Measurements from ENCODE around the gene WWOX. TPM values are rescaled to one million over a fixed set of nuclear protein-coding genes. Genes with fewer than 3 reads are reported as not detected.

Gene WWOX
- total RNA-seq, 1 experiment from 2014 or later = 15.6 TPM

- H3K79me2 ChIP-seq (ENCODE audit: insufficient read depth, low read length) = no peaks in the 10 kb centered on the region
- no peak overlapping the region for H4K91ac ChIP-seq (ENCODE audit: insufficient read length, low read depth, low read length)
- no peak overlapping the region for H3K4me2 ChIP-seq (ENCODE audit: insufficient read depth, insufficient read length, low read length)
- no peak overlapping the region for H2BK5ac ChIP-seq (ENCODE audit: insufficient read length, low read length)
- no peaks in the 10 kb centered on the region for H3K9me3 ChIP-seq (ENCODE audit: control insufficient read depth, low read depth, low read length)
- no peak overlapping the region for H3K23ac ChIP-seq (ENCODE audit: insufficient read length, low read depth, low read length)
- H3K23me2 ChIP-seq (ENCODE audit: insufficient read length, low read depth, low read length, poor library complexity, severe bottlenecking) = no peaks in the 10 kb centered on the region
- H3K4me1 Mint-ChIP-seq = peaks cover 0 to 8% of the 10 kb centered on the region in 2 experiments; a peak in 2 of 4 replicates
- no peak overlapping the region for H3K27ac ChIP-seq (ENCODE audit: insufficient read length, low read depth, low read length)
- H3K36me3 Mint-ChIP-seq (ENCODE audit: insufficient read depth in 1 of 3, low read depth in 3 of 3) = no peaks in the 10 kb centered on the region
- no peak overlapping the region for H2BK20ac ChIP-seq (ENCODE audit: low read depth, low read length, poor library complexity, severe bottlenecking)
- H3K56ac ChIP-seq (ENCODE audit: insufficient read length, low read depth, low read length) = no peak overlapping the region
- no peak overlapping the region for H3K4me3 Mint-ChIP-seq
- no peaks in the 10 kb centered on the region for H3K79me1 ChIP-seq (ENCODE audit: insufficient read depth, low read depth, low read length, poor library complexity, severe bottlenecking)
- H2BK120ac ChIP-seq (ENCODE audit: low read depth, low read length, poor library complexity, severe bottlenecking) = no peak overlapping the region
- no peak for TF ChIP-seq CTCF (conservative IDR thresholded peaks at IDR 0.05)
- no peaks in the 10 kb centered on the region for H3K27me3 ChIP-seq (ENCODE audit: insufficient read depth, low read length)
- no peak overlapping the region for H3K14ac ChIP-seq (ENCODE audit: insufficient read depth, low read length)
- no peaks in the 10 kb centered on the region for H4K20me1 ChIP-seq (ENCODE audit: control insufficient read depth, insufficient read depth, insufficient read length)
- no peak overlapping the region for H3K9ac ChIP-seq (ENCODE audit: extremely low read depth, insufficient read length, low read length)
- WGBS (ENCODE audit: extremely low coverage, insufficient read length, low lambda C conversion rate) = no CpG with 5 or more reads among the region's 6 CpGs
- no peak overlapping the region for H3T11ph ChIP-seq (ENCODE audit: low read length)
- no peak overlapping the region for H4K8ac ChIP-seq (replicated peaks; ENCODE audit: insufficient read length, low read depth, low read length)
- H3K27me3 Mint-ChIP-seq (ENCODE audit: low read depth) = no peaks in the 10 kb centered on the region; the same call in 1 of the 2 replicates
- H4K5ac ChIP-seq (ENCODE audit: insufficient read length, low read depth, low read length) = no peak overlapping the region
- no peaks in the 10 kb centered on the region for H3K4me1 ChIP-seq (ENCODE audit: insufficient read depth, low read length)
- no peaks in the 10 kb centered on the region for H3K9me3 Mint-ChIP-seq
- no peak overlapping the region for H2BK12ac ChIP-seq (ENCODE audit: insufficient read length, low read depth, low read length)
- DNase-seq = no peak
- no peak overlapping the region for H2AFZ ChIP-seq (ENCODE audit: low read length)
- H3K27ac Mint-ChIP-seq = no peak overlapping the region
- H3K18ac ChIP-seq (ENCODE audit: insufficient read length, low read depth, low read length) = no peak overlapping the region
- H3K4ac ChIP-seq (ENCODE audit: low read depth, low read length) = no peak overlapping the region
- no peak overlapping the region for H2AK5ac ChIP-seq (ENCODE audit: insufficient read length, low read length)
- H2BK15ac ChIP-seq (ENCODE audit: low read depth, low read length) = no peak overlapping the region
These were observed 122.4 kb downstream of the WWOX start for GRCh38 chr16:78221892-78222291.
